Uterus (tissue), 4 donors: ENCODE measurements around the gene MAPK8IP2. TPM values are rescaled to one million over a fixed set of nuclear protein-coding genes. Genes with fewer than 3 reads are reported as not detected.

Experiments
- DNase-seq, 2 donors: peaks; one replicate each; pipeline ENCODE4 v3.0.0-alpha.2; 2019 to 2020
- H3K27ac ChIP-seq, 2 donors: fragments of 200-600 bp; sonication (generic); 1 replicate in 1 of 2; 2 replicates in 1 of 2; pipeline ENCODE4 v1.5.1; 2016 to 2018
- H3K27me3 ChIP-seq, 2 donors: fragments of 200-600 bp; sonication (generic); one replicate each; pipeline ENCODE4 v1.5.1; 2018 to 2019; ENCODE audit warnings: control low read depth in 1 of 2
- H3K36me3 ChIP-seq, 2 donors: fragments of 200-600 bp; sonication (generic); one replicate each; pipeline ENCODE4 v1.5.1; 2019; ENCODE audit warnings: control low read depth in 1 of 2
- H3K4me1 ChIP-seq, 2 donors: fragments of 200-600 bp; sonication (generic); one replicate each; pipeline ENCODE4 v1.5.1; 2018 to 2019; ENCODE audit warnings: control low read depth in 1 of 2
- H3K4me3 ChIP-seq, 2 donors: fragments of 200-600 bp; sonication (generic); 1 replicate in 1 of 2; 2 replicates in 1 of 2; pipeline ENCODE4 v1.5.1; 2018 to 2019; ENCODE audit warnings: mild to moderate bottlenecking in 1 of 2
- H3K9me3 ChIP-seq, 2 donors: fragments of 200-600 bp; sonication (generic); one replicate each; pipeline ENCODE4 v1.5.1; 2019; ENCODE audit warnings: control low read depth in 1 of 2
- POLR2A ChIP-seq, 2 donors: fragments of 450-650 bp; IDR thresholded peaks; one replicate each; pipeline ENCODE4 v1.6.1; 2016; ENCODE audit warnings: antibody characterized with exemption in 2 of 2, mild to moderate bottlenecking in 1 of 2, moderate library complexity in 1 of 2
- intact Hi-C: fragments of 100-400 bp; cut with DNase I; formaldehyde crosslinking; loops from one replicate; pipeline ENCODE4 v1.15.1; 2023; ENCODE audit warnings: low total_unique reads
- total RNA-seq, 4 donors: library from RNA; depleted of rRNA in 3 of 4; stranded (reverse); fragments of >200 nt in 3 of 4; gene quantifications; one replicate each; pipeline versions ENCODE4 v1.1.0 to v1.2.4, GENCODE V29; 2014 to 2023
- TF ChIP-seq, protein P1 (sequence below), 4 experiments: fragments of 200-600 bp in 2 of 4; fragments of 450-650 bp in 2 of 4; sonication (generic) in 2 of 4; IDR thresholded peaks; one replicate each; pipeline ENCODE4 v1.5.1; 2016 to 2019; ENCODE audit warnings: antibody characterized with exemption in 4 of 4, mild to moderate bottlenecking in 2 of 4, moderate library complexity in 1 of 4
- donor health status: DM: yes; HTN: yes; CAD: no.

Gene MAPK8IP2
- total RNA-seq, 4 donors from 2014 or later, result 1.7 to 6.1 (median 5.2) TPM; not detected in 1

DNA sequence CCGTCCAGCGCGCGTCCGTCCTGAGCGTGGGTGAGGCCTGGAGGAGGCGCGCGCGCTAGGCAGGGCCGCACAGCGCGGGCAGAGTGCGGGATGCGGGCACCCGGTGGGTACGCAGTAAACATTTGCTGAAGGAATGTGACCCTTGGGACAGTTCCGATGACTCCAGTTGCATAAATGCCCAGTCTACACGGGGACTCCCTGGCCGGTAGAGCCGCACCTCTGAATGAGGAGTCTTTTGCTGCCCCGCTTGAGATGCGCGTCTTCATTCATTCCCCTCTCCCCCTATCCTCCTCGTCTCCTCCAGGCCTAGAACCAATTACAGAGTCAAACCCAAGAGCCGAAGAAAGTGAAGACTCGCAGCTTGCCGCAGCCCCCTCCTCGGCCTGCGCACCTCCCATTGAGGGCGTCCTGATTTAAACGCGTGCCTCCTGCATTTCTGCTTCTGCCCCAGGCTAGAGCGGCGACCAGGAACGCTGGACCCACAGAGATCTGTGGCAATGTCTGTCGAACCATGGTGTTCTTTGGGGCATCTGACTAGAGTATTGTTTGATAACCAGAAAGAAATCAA, 17.2 kb upstream of the MAPK8IP2 start:
- H3K4me1 ChIP-seq, result peaks cover 4 to 7% of the 10 kb centered on the region in 2 donors
- no peaks in the 10 kb centered on the region for H3K27me3 ChIP-seq
- H3K9me3 ChIP-seq, result no peaks in the 10 kb centered on the region
- peak overlapping the region; percentile 29 to 69 for H3K4me3 ChIP-seq
- TF ChIP-seq, protein P1, sequence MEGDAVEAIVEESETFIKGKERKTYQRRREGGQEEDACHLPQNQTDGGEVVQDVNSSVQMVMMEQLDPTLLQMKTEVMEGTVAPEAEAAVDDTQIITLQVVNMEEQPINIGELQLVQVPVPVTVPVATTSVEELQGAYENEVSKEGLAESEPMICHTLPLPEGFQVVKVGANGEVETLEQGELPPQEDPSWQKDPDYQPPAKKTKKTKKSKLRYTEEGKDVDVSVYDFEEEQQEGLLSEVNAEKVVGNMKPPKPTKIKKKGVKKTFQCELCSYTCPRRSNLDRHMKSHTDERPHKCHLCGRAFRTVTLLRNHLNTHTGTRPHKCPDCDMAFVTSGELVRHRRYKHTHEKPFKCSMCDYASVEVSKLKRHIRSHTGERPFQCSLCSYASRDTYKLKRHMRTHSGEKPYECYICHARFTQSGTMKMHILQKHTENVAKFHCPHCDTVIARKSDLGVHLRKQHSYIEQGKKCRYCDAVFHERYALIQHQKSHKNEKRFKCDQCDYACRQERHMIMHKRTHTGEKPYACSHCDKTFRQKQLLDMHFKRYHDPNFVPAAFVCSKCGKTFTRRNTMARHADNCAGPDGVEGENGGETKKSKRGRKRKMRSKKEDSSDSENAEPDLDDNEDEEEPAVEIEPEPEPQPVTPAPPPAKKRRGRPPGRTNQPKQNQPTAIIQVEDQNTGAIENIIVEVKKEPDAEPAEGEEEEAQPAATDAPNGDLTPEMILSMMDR (IDR thresholded peaks at IDR 0.05), result no peak
- no peak for TF ChIP-seq POLR2A (IDR thresholded peaks at IDR 0.05)
- no peaks in the 10 kb centered on the region for H3K36me3 ChIP-seq
- H3K27ac ChIP-seq, result peak overlapping the region; percentile 3 to 78
- no peak for DNase-seq
- intact Hi-C loops, result no loop called here

- DNase-seq, result no peak
- intact Hi-C loops, result no loop called here
- no peaks in the 10 kb centered on the region for H3K9me3 ChIP-seq
- no peak overlapping the region for H3K27ac ChIP-seq
- H3K27me3 ChIP-seq, result no peaks in the 10 kb centered on the region
- no peak overlapping the region for H3K4me3 ChIP-seq
- no peaks in the 10 kb centered on the region for H3K36me3 ChIP-seq
- TF ChIP-seq POLR2A (IDR thresholded peaks at IDR 0.05), result no peak
- TF ChIP-seq, protein P1 (IDR thresholded peaks at IDR 0.05), result no peak
- peaks cover 4 to 7% of the 10 kb centered on the region in 2 donors for H3K4me1 ChIP-seq
Observed at GRCh38 chr22:50584106-50585096, 16.2 kb upstream of the MAPK8IP2 start.

GRCh38 chr22:50585238-50585637, 15.4 kb upstream of the MAPK8IP2 start:
- intact Hi-C loops, result no loop called here
- no peak for DNase-seq
- no peak overlapping the region for H3K27ac ChIP-seq
- peaks cover 4 to 7% of the 10 kb centered on the region in 2 donors for H3K4me1 ChIP-seq
- no peak for TF ChIP-seq POLR2A (IDR thresholded peaks at IDR 0.05)
- TF ChIP-seq, protein P1 (IDR thresholded peaks at IDR 0.05), result no peak
- no peaks in the 10 kb centered on the region for H3K36me3 ChIP-seq
- no peaks in the 10 kb centered on the region for H3K27me3 ChIP-seq
- H3K9me3 ChIP-seq, result no peaks in the 10 kb centered on the region
- H3K4me3 ChIP-seq, result no peak overlapping the region

DNA sequence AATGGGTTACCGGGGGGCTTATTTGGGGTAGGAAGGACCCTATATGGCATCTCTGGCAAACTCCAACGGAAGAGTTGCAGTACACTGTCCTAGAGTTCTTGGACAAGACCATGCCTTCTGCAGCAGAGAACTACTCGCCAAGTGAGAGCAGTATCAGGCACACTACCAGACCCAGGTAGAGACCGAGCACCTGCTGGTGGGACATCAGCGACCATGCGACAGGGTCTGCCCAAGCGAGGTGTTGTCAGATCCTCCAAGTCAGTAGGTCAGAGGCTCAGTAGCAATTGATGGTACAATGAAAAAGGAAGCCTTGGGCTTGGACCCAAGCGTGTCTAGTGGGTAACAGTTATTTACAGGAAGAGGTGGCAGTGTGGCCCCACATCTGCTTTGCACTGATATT, 14.8 kb upstream of the MAPK8IP2 start:
- Histone ChIP-seq H3K9me3 (no peaks in the 10 kb centered on the region), H3K4me1 (peaks cover 4 to 7% of the 10 kb centered on the region in 2 donors), H3K36me3 (no peaks in the 10 kb centered on the region), H3K27me3 (no peaks in the 10 kb centered on the region), H3K27ac (no peak overlapping the region), H3K4me3 (no peak overlapping the region)
- TF ChIP-seq, protein P1 (IDR thresholded peaks at IDR 0.05), result no peak
- TF ChIP-seq POLR2A (IDR thresholded peaks at IDR 0.05), result no peak
- intact Hi-C loops, result no loop called here
- no peak for DNase-seq

- Histone ChIP-seq H3K27me3 (no peaks in the 10 kb centered on the region), H3K36me3 (no peaks in the 10 kb centered on the region), H3K4me1 (peaks cover 4% of the 10 kb centered on the region in 2 donors), H3K27ac (no peak overlapping the region), H3K9me3 (no peaks in the 10 kb centered on the region), H3K4me3 (no peak overlapping the region)
- intact Hi-C loops, result no loop called here
- TF ChIP-seq, protein P1 (IDR thresholded peaks at IDR 0.05), result no peak
- no peak for TF ChIP-seq POLR2A (IDR thresholded peaks at IDR 0.05)
- DNase-seq, result no peak
Observed at GRCh38 chr22:50586416-50586815, 14.2 kb upstream of the MAPK8IP2 start.
